Pancreas (tissue), 10 donors: Measurements from ENCODE around the gene UBASH3B. TPM values are rescaled to one million over a fixed set of nuclear protein-coding genes. Genes with fewer than 3 reads are reported as not detected.

ENCODE experiments used
- ATAC-seq, 4 donors: fragments of 200-7000 bp; cut with Tn5 transposase; one replicate each; pipeline versions ENCODE4 v1.8.0 to v1.9.1; 2020; ENCODE audit warnings: mild to moderate bottlenecking in 4 of 4, moderate library complexity in 4 of 4
- DNase-seq, 6 donors: peaks; one replicate each; pipeline ENCODE4 v3.0.0-alpha.2; 2020
- FAIRE-seq: peaks from 2 replicates; lab custom pipeline; 2012; peaks lifted over from hg19 to GRCh38; lab: Jason Lieb, UNC
- H3K27ac ChIP-seq, 4 donors: fragments of 200-600 bp; sonication (generic); 1 replicate in 3 of 4; 2 replicates in 1 of 4; pipeline versions ENCODE4 v1.5.0 to v1.8.0; 2020
- H3K27me3 ChIP-seq, 4 donors: fragments of 200-600 bp; one replicate each; pipeline ENCODE4 v1.8.0; 2021
- H3K36me3 ChIP-seq, 3 donors: fragments of 200-600 bp; sonication (generic) in 1 of 3; one replicate each; pipeline versions ENCODE4 v1.5.0 to v1.8.0; 2020 to 2021
- H3K4me1 ChIP-seq, 3 donors: fragments of 200-600 bp; one replicate each; pipeline ENCODE4 v1.8.0; 2021
- H3K4me3 ChIP-seq, 4 donors: fragments of 200-600 bp; sonication (generic) in 2 of 4; one replicate each; pipeline versions ENCODE4 v1.5.0 to v1.8.0; 2020 to 2021
- H3K9me3 ChIP-seq, 4 donors: fragments of 200-600 bp; one replicate each; pipeline ENCODE4 v1.8.0; 2021
- CTCF ChIP-seq, 4 donors: fragments of 200-600 bp; sonication (generic) in 3 of 4; IDR thresholded peaks; one replicate each; pipeline versions ENCODE4 v1.5.0 to v1.8.0; 2021; ENCODE audit warnings: antibody characterized with exemption in 4 of 4
- WGBS, 2 donors: extraction: QIAGEN DNeasy Blood & Tissue Kit; methylation state at CpG; one replicate each; pipeline ENCODE4 v1.1.7; 2013; 5-methylcytosine and 5-hydroxymethylcytosine counted together
- intact Hi-C, 3 donors: fragments of 100-400 bp; cut with DNase I; formaldehyde crosslinking; loops; one replicate each; pipeline versions ENCODE4 v1.11.1 to v1.14.2; 2022
- polyA plus RNA-seq, 2 donors: library from polyadenylated mRNA; stranded (reverse); fragments of 200-250 nt; gene quantifications; one replicate each; pipeline ENCODE4 v1.2.3, GENCODE V29; 2013
- total RNA-seq, 6 donors: library from RNA; stranded (reverse); fragmentation: NEBNext Ultra II Directional in 4 of 6; extraction: Animal tissue kit (Norgen Biotek cat#: 25700) in 4 of 6; gene quantifications; one replicate each; pipeline versions ENCODE4 v1.2.1 to v1.2.4, GENCODE V29; 2021 to 2023
- donor health status: healthy with polysubstance abuse.
- donor health status: DM: no; HTN: no; CAD: no; lungs with moderate emphysema.
- donor health status: DM: no; HTN: no; CAD: no.
- donor health status: control.
- donor health status: control.
- donor health status: Bipolar disorder and iron deficiency.
- donor health status: DM: yes; HTN: yes; CAD: no.
- donor health status: DM: no; HTN: no; CAD: no.
- donor health status: DM: no; HTN: no; CAD: no.
- donor health status: DM: yes; HTN: yes; CAD: no.

Gene UBASH3B
- total and polyA plus RNA-seq, 8 donors: 0.56 to 5.8 (median 1.8) TPM

DNA sequence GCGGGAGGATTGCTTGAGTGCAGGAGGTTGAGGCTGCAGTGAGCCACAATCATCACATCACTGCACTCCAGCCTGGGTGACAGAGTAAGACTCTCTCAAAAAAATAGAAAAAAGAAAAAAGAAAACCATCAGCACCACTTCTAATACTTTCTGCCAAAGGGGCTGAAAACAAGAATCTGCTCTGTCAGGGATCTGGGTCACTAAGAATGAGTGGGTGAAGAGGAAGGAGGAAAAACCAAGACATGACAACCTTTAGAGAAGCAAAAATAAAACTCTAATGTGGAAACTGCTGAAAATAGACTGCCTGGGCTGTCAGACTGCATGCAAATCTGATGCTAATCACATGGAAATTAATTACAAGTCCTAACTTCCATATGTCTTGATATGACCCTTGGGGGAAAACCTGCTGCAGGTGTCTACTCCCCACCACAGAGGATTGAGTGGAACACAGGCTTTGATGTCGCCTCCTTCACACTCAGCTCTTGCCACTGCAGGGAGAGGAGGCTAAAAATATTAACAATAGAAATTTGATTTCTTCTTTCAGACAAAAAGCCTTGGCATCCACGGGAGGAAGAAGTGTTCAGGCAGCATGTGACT is 120.3 kb downstream of the UBASH3B start:
- Histone ChIP-seq H3K27me3 (no peaks in the 10 kb centered on the region), H3K4me3 (no peak overlapping the region), H3K36me3 (no peaks in the 10 kb centered on the region), H3K27ac (no peak overlapping the region), H3K4me1 (no peaks in the 10 kb centered on the region), H3K9me3 (no peaks in the 10 kb centered on the region)
- ATAC-seq (peak in 1 of 4 donors; percentile 15), FAIRE-seq (no peak), DNase-seq (no peak)
- TF ChIP-seq CTCF (IDR thresholded peaks at IDR 0.05): no peak
- WGBS, 2 donors: 65 to 72% methylated on average over 3 of the region's 3 CpGs
- intact Hi-C loops: loop anchor here in 1 of 3 donors (10.0 kb wide), 1 partner anchor 141 kb away; no protein-coding TSS in a partner anchor

GRCh38 chr11:122776546-122776945 is 121.0 kb downstream of the UBASH3B start:
- DNase-seq: no peak
- Histone ChIP-seq H3K27ac (no peak overlapping the region), H3K4me3 (no peak overlapping the region), H3K36me3 (no peaks in the 10 kb centered on the region), H3K4me1 (no peaks in the 10 kb centered on the region), H3K27me3 (no peaks in the 10 kb centered on the region), H3K9me3 (no peaks in the 10 kb centered on the region)
- TF ChIP-seq CTCF (IDR thresholded peaks at IDR 0.05): no peak
- FAIRE-seq: no peak
- no peak for ATAC-seq
- intact Hi-C loops: loop anchor here in 1 of 3 donors (10.0 kb wide), 1 partner anchor 142 kb away; no protein-coding TSS in a partner anchor
- WGBS, 2 donors: 83 to 88% methylated on average over 4 of the region's 4 CpGs

- WGBS, 2 donors: 81% methylated on average over 3 of the region's 3 CpGs
- Histone ChIP-seq H3K27ac (no peak overlapping the region), H3K4me1 (no peaks in the 10 kb centered on the region), H3K4me3 (no peak overlapping the region), H3K27me3 (no peaks in the 10 kb centered on the region), H3K9me3 (no peaks in the 10 kb centered on the region), H3K36me3 (no peaks in the 10 kb centered on the region)
- DNase-seq (no peak), ATAC-seq (no peak), FAIRE-seq (no peak)
- TF ChIP-seq CTCF (IDR thresholded peaks at IDR 0.05): no peak
- intact Hi-C loops: loop anchor here in 1 of 3 donors (10.0 kb wide), 1 partner anchor 143 kb away; no protein-coding TSS in a partner anchor
Measured at GRCh38 chr11:122777343-122777742, 121.8 kb downstream of the UBASH3B start.

- WGBS, 2 donors: 71 to 83% methylated on average over 2 of the region's 2 CpGs
- H3K36me3 ChIP-seq: no peaks in the 10 kb centered on the region
- no peaks in the 10 kb centered on the region for H3K27me3 ChIP-seq
- H3K4me3 ChIP-seq: no peak overlapping the region
- no peak for TF ChIP-seq CTCF (IDR thresholded peaks at IDR 0.05)
- no peak overlapping the region for H3K27ac ChIP-seq
- no peaks in the 10 kb centered on the region for H3K9me3 ChIP-seq
- no peak for DNase-seq
- intact Hi-C loops: loop anchor here in 1 of 3 donors (10.0 kb wide), 1 partner anchor 143 kb away; no protein-coding TSS in a partner anchor
- no peak for ATAC-seq
- no peaks in the 10 kb centered on the region for H3K4me1 ChIP-seq
- FAIRE-seq: no peak
Measured at GRCh38 chr11:122778148-122778547, 122.6 kb downstream of the UBASH3B start.

GRCh38 chr11:122779047-122779629 is 123.6 kb downstream of the UBASH3B start:
- Histone ChIP-seq H3K4me3 (no peak overlapping the region), H3K9me3 (no peaks in the 10 kb centered on the region), H3K27me3 (no peaks in the 10 kb centered on the region), H3K27ac (no peak overlapping the region), H3K4me1 (no peaks in the 10 kb centered on the region), H3K36me3 (no peaks in the 10 kb centered on the region)
- FAIRE-seq (no peak), ATAC-seq (no peak), DNase-seq (no peak)
- TF ChIP-seq CTCF (IDR thresholded peaks at IDR 0.05): no peak
- intact Hi-C loops: loop anchor here in 1 of 3 donors (10.0 kb wide), 1 partner anchor 144 kb away; no protein-coding TSS in a partner anchor
- 83 to 89% methylated on average over 12 of the region's 12 CpGs for WGBS, 2 donors
